Natural killer cell (primary cell): ENCODE results near the gene TNK1. TPM values are rescaled to one million over a fixed set of nuclear protein-coding genes. Genes with fewer than 3 reads are reported as not detected.

Experiments used
- ATAC-seq, 3 donors: fragments of 150-1000 bp in 2 of 3; fragments of 200-7000 bp in 1 of 3; cut with Tn5 transposase; 1 replicate in 1 of 3; 2 replicates in 2 of 3; pipeline ENCODE4 v1.10.0; 2021; ENCODE audit warnings: mild to moderate bottlenecking in 2 of 3, moderate library complexity in 2 of 3
- DNase-seq, 2 donors: peaks; one replicate each; pipeline versions ENCODE4 v3.0.0 to v3.0.0-alpha.2; 2013 to 2021; ENCODE audit warnings: mixed read lengths in 1 of 2
- H3K27ac ChIP-seq: one replicate; pipeline ENCODE4 v1.5.1; 2013; ENCODE audit warnings: mild to moderate bottlenecking, low read length
- H3K27me3 ChIP-seq: one replicate; pipeline ENCODE4 v1.6.1; 2013; ENCODE audit warnings: low read length; ENCODE audit not compliant: control insufficient read depth, insufficient read depth
- H3K36me3 ChIP-seq: one replicate; pipeline ENCODE4 v1.6.1; 2013; ENCODE audit warnings: low read length; ENCODE audit not compliant: control insufficient read depth, insufficient read depth
- H3K4me1 ChIP-seq: one replicate; pipeline ENCODE4 v1.6.1; 2013; ENCODE audit warnings: low read length; ENCODE audit not compliant: control insufficient read depth, insufficient read depth
- H3K4me3 ChIP-seq: one replicate; pipeline ENCODE4 v1.5.1; 2013; ENCODE audit warnings: low read length
- H3K9me3 ChIP-seq: one replicate; pipeline ENCODE4 v1.6.1; 2013; ENCODE audit warnings: low read length; ENCODE audit not compliant: control insufficient read depth, insufficient read depth
- H3K27ac Mint-ChIP-seq, 2 donors: one replicate each; pipeline ENCODE4 v1.8.0; 2022; ENCODE audit warnings: mild to moderate bottlenecking in 2 of 2, mixed read lengths in 2 of 2, moderate library complexity in 1 of 2
- H3K27me3 Mint-ChIP-seq, 2 donors: one replicate each; pipeline ENCODE4 v1.8.0; 2022; ENCODE audit warnings: low read depth in 2 of 2, mixed read lengths in 2 of 2
- H3K36me3 Mint-ChIP-seq: one replicate; pipeline ENCODE4 v1.8.0; 2022; ENCODE audit warnings: mixed read lengths
- H3K4me1 Mint-ChIP-seq, 2 donors: one replicate each; pipeline ENCODE4 v1.8.0; 2022; ENCODE audit warnings: mixed read lengths in 2 of 2
- H3K4me3 Mint-ChIP-seq: one replicate; pipeline ENCODE4 v1.8.0; 2022; ENCODE audit warnings: mild to moderate bottlenecking, moderate library complexity, mixed read lengths
- H3K9me3 Mint-ChIP-seq, 2 donors: one replicate each; pipeline ENCODE4 v1.8.0; 2022; ENCODE audit warnings: mixed read lengths in 2 of 2
- CTCF ChIP-seq: fragments of 200-600 bp; IDR thresholded peaks from one replicate; pipeline ENCODE4 v1.8.0; 2022; ENCODE audit warnings: antibody characterized with exemption
- WGBS: methylation state at CpG from one replicate; pipeline ENCODE4 v1.1.7; 2013; ENCODE audit warnings: missing lambda C conversion rate; ENCODE audit not compliant: insufficient coverage; 5-methylcytosine and 5-hydroxymethylcytosine counted together
- intact Hi-C: fragments of 100-400 bp; cut with micrococcal nuclease; formaldehyde crosslinking; loops from one replicate; pipeline ENCODE4 v1.14.2; 2022
- total RNA-seq, 4 donors: library from RNA; stranded (reverse); fragments of 120-200 nt in 1 of 4; gene quantifications; one replicate each; pipeline versions ENCODE4 v1.2.3 to v1.2.4, GENCODE V29; 2013 to 2022

Gene TNK1
- total RNA-seq, 3 donors from 2014 or later (not counting 1 experiment from before 2014, with no cell fraction given): 0.18 to 1.7 (median 0.73) TPM

- H3K36me3 Mint-ChIP-seq: no peaks in the 10 kb centered on the region
- H3K9me3 Mint-ChIP-seq: no peaks in the 10 kb centered on the region
- Histone ChIP-seq H3K9me3 (no peaks in the 10 kb centered on the region), H3K4me3 (peak overlapping the region; percentile 69), H3K27me3 (peaks cover 3% of the 10 kb centered on the region), H3K27ac (peak overlapping the region; percentile 93), H3K4me1 (peaks cover 28% of the 10 kb centered on the region), H3K36me3 (no peaks in the 10 kb centered on the region)
- H3K4me3 Mint-ChIP-seq: peak overlapping the region; percentile 92
- peak; percentile 52 to 64 (median 53) for ATAC-seq
- H3K27me3 Mint-ChIP-seq: peaks cover 6 to 18% of the 10 kb centered on the region in 2 donors
- intact Hi-C loops: loop anchor here (1.0 kb wide), 2 partner anchors 11 to 30 kb away; partner anchors contain the start of genes PLSCR3 and TMEM102
- WGBS: under 1% methylated on average over 65 of the region's 65 CpGs
- H3K4me1 Mint-ChIP-seq: peaks cover 8 to 31% of the 10 kb centered on the region in 2 donors
- TF ChIP-seq CTCF: no peak
- DNase-seq: peak in 1 of 2 donors; percentile 86
- peak overlapping the region; percentile 90 to 96 for H3K27ac Mint-ChIP-seq
These were observed 24.0 kb downstream of the TNK1 start for GRCh38 chr17:7404737-7405349.

GRCh38 chr17:7405350-7406234, 24.7 kb downstream of the TNK1 start:
- Histone ChIP-seq H3K9me3 (no peaks in the 10 kb centered on the region), H3K4me1 (peaks cover 28% of the 10 kb centered on the region), H3K36me3 (no peaks in the 10 kb centered on the region), H3K4me3 (peak overlapping the region; percentile 69), H3K27ac (no peak overlapping the region), H3K27me3 (peaks cover 3% of the 10 kb centered on the region)
- peaks cover 6 to 20% of the 10 kb centered on the region in 2 donors for H3K27me3 Mint-ChIP-seq
- no peak for DNase-seq
- H3K4me1 Mint-ChIP-seq: peaks cover 8 to 31% of the 10 kb centered on the region in 2 donors
- 27% methylated on average over 34 of the region's 38 CpGs for WGBS
- H3K36me3 Mint-ChIP-seq: no peaks in the 10 kb centered on the region
- intact Hi-C loops: no loop called here
- no peaks in the 10 kb centered on the region for H3K9me3 Mint-ChIP-seq
- peak overlapping the region; percentile 90 for H3K4me3 Mint-ChIP-seq
- H3K27ac Mint-ChIP-seq: peak overlapping the region; percentile 1 to 96
- no peak for TF ChIP-seq CTCF
- no peak for ATAC-seq

GRCh38 chr17:7406235-7406825, 25.4 kb downstream of the TNK1 start:
- TF ChIP-seq CTCF: no peak
- intact Hi-C loops: no loop called here
- peaks cover 8 to 31% of the 10 kb centered on the region in 2 donors for H3K4me1 Mint-ChIP-seq
- 86% methylated on average over 12 of the region's 12 CpGs for WGBS
- peaks cover 3% of the 10 kb centered on the region for H3K27me3 ChIP-seq
- no peaks in the 10 kb centered on the region for H3K36me3 ChIP-seq
- H3K4me1 ChIP-seq: peaks cover 28% of the 10 kb centered on the region
- H3K9me3 ChIP-seq: no peaks in the 10 kb centered on the region
- H3K27me3 Mint-ChIP-seq: peaks cover 6 to 20% of the 10 kb centered on the region in 2 donors
- H3K9me3 Mint-ChIP-seq: no peaks in the 10 kb centered on the region
- H3K27ac ChIP-seq: no peak overlapping the region
- ATAC-seq (no peak), DNase-seq (peak in 1 of 2 donors; percentile 33)
- peak overlapping the region in 1 of 2 donors; percentile 1 for H3K27ac Mint-ChIP-seq
- H3K4me3 Mint-ChIP-seq: peak overlapping the region; percentile 74
- H3K4me3 ChIP-seq: no peak overlapping the region
- H3K36me3 Mint-ChIP-seq: no peaks in the 10 kb centered on the region
